Smooth muscle cell (in vitro differentiated cells): ENCODE data around the gene PLXNA1. TPM values are rescaled to one million over a fixed set of nuclear protein-coding genes. Genes with fewer than 3 reads are reported as not detected.

Experiments used
- DNase-seq: peaks from one replicate; lab custom pipeline; 2025; ENCODE audit not compliant: unreplicated experiment; lab: John Stamatoyannopoulos, UW
- H2AFZ ChIP-seq: fragments of 200-600 bp; sonication (generic); 2 replicates; pipeline ENCODE4 v1.6.0; 2016; ENCODE audit warnings: antibody characterized with exemption, low read depth, mild to moderate bottlenecking
- H3F3A ChIP-seq: fragments of 200-600 bp; sonication (generic); 2 replicates; pipeline ENCODE4 v1.6.0; 2017; ENCODE audit warnings: antibody characterized with exemption, low read depth
- H3K27ac ChIP-seq: fragments of 200-600 bp; sonication (generic); 2 replicates; pipeline ENCODE4 v1.5.1; 2016; ENCODE audit warnings: low read depth, mild to moderate bottlenecking
- H3K27me3 ChIP-seq: fragments of 200-600 bp; sonication (generic); 2 replicates; pipeline ENCODE4 v1.6.1; 2016; ENCODE audit warnings: low read depth, mild to moderate bottlenecking
- H3K36me3 ChIP-seq: fragments of 200-600 bp; sonication (generic); 2 replicates; pipeline ENCODE4 v1.5.1; 2016; ENCODE audit warnings: low read depth
- H3K4me1 ChIP-seq: fragments of 200-600 bp; sonication (generic); 2 replicates; pipeline ENCODE4 v1.5.1; 2016; ENCODE audit warnings: low read depth
- H3K4me2 ChIP-seq: fragments of 200-600 bp; sonication (generic); 2 replicates; pipeline ENCODE4 v1.6.0; 2016; ENCODE audit warnings: mild to moderate bottlenecking
- H3K4me3 ChIP-seq: fragments of 200-600 bp; sonication (generic); 2 replicates; pipeline ENCODE4 v1.5.1; 2016; ENCODE audit warnings: mild to moderate bottlenecking
- H3K79me2 ChIP-seq: fragments of 200-600 bp; sonication (generic); 2 replicates; pipeline ENCODE4 v1.6.0; 2016; ENCODE audit warnings: low read depth, mild to moderate bottlenecking
- H3K9ac ChIP-seq: fragments of 200-600 bp; sonication (generic); 2 replicates; pipeline ENCODE4 v1.6.0; 2016; ENCODE audit warnings: low read depth
- H3K9me3 ChIP-seq: fragments of 200-600 bp; sonication (generic); replicated peaks from 2 replicates; pipeline ENCODE4 v1.5.1; 2016; ENCODE audit warnings: low read depth
- H4K20me1 ChIP-seq: fragments of 200-600 bp; sonication (generic); 2 replicates; pipeline ENCODE4 v1.6.0; 2016; ENCODE audit warnings: low read depth
- WGBS: methylation state at CpG from one replicate; pipeline ENCODE4 v1.1.7; 2016; ENCODE audit warnings: low lambda C conversion rate; 5-methylcytosine and 5-hydroxymethylcytosine counted together
- polyA plus RNA-seq: library from polyadenylated mRNA; unstranded; fragments of >200 nt; fragmentation: Nextera tagmentation; extraction: Ambion mirVana; gene quantifications from 2 replicates; pipeline ENCODE4 v1.2.1, GENCODE V29; 2016
- total RNA-seq: library from RNA; depleted of rRNA; stranded (reverse); fragments of >200 nt; gene quantifications from 2 replicates; pipeline ENCODE4 v1.2.3, GENCODE V29; 2014
- TF ChIP-seq, protein P1 (sequence below): fragments of 200-600 bp; sonication (generic); IDR thresholded peaks from 2 replicates; pipeline ENCODE4 v1.5.1; 2017; ENCODE audit warnings: borderline replicate concordance, mild to moderate bottlenecking, antibody characterized with exemption; ENCODE audit not compliant: insufficient read depth, poor library complexity, severe bottlenecking

Gene PLXNA1
- total and polyA plus RNA-seq, 2 experiments from 2014 or later = 37.9 to 50.8 TPM

- H3K27ac ChIP-seq = no peak overlapping the region
- no peaks in the 10 kb centered on the region for H3K27me3 ChIP-seq
- no peak overlapping the region for H2AFZ ChIP-seq
- no peak overlapping the region for H3K4me3 ChIP-seq
- H3K36me3 ChIP-seq = no peaks in the 10 kb centered on the region
- H3K4me2 ChIP-seq = no peak overlapping the region
- no peaks in the 10 kb centered on the region for H3K4me1 ChIP-seq
- peaks cover 48% of the 10 kb centered on the region for H4K20me1 ChIP-seq
- no peak for DNase-seq
- H3K9ac ChIP-seq = no peak overlapping the region
- no peaks in the 10 kb centered on the region for H3K9me3 ChIP-seq
- TF ChIP-seq, protein P1, sequence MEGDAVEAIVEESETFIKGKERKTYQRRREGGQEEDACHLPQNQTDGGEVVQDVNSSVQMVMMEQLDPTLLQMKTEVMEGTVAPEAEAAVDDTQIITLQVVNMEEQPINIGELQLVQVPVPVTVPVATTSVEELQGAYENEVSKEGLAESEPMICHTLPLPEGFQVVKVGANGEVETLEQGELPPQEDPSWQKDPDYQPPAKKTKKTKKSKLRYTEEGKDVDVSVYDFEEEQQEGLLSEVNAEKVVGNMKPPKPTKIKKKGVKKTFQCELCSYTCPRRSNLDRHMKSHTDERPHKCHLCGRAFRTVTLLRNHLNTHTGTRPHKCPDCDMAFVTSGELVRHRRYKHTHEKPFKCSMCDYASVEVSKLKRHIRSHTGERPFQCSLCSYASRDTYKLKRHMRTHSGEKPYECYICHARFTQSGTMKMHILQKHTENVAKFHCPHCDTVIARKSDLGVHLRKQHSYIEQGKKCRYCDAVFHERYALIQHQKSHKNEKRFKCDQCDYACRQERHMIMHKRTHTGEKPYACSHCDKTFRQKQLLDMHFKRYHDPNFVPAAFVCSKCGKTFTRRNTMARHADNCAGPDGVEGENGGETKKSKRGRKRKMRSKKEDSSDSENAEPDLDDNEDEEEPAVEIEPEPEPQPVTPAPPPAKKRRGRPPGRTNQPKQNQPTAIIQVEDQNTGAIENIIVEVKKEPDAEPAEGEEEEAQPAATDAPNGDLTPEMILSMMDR = no peak
- 90% methylated on average over 10 of the region's 10 CpGs for WGBS
- H3F3A ChIP-seq = no peaks in the 10 kb centered on the region
- H3K79me2 ChIP-seq = peaks cover 7% of the 10 kb centered on the region
Measured at GRCh38 chr3:127008236-127008635, 25.3 kb downstream of the PLXNA1 start.

DNA sequence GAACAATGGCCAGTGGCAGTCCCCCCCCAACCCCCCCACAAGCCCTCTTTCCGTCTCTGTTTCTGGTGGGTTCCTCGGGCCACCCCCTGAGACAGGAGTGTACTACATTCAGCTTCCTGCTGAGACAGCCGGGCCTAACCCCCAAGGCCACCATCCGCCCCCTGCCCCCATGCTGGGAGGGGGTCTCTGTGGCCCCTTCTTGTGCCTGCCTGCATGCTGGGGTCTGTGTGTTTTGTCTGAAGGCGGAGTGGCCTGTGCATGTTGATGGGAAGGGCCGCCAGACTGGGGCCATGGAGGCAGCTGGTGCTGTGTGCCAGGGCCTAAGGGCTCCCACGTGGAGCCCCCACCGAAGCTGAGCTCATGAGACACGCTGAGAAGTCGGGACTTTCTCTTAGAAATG is 26.6 kb downstream of the PLXNA1 start:
- TF ChIP-seq, protein P1 = no peak
- H3K9me3 ChIP-seq = no peaks in the 10 kb centered on the region
- no peaks in the 10 kb centered on the region for H3K79me2 ChIP-seq
- no peak overlapping the region for H3K4me3 ChIP-seq
- H3K27ac ChIP-seq = peak overlapping the region; percentile 7
- H3K27me3 ChIP-seq = no peaks in the 10 kb centered on the region
- no peak overlapping the region for H2AFZ ChIP-seq
- H3K36me3 ChIP-seq = no peaks in the 10 kb centered on the region
- DNase-seq = no peak
- 77% methylated on average over 10 of the region's 10 CpGs for WGBS
- no peaks in the 10 kb centered on the region for H3F3A ChIP-seq
- no peak overlapping the region for H3K9ac ChIP-seq
- no peak overlapping the region for H3K4me2 ChIP-seq
- no peaks in the 10 kb centered on the region for H3K4me1 ChIP-seq
- peaks cover 48% of the 10 kb centered on the region for H4K20me1 ChIP-seq

DNA sequence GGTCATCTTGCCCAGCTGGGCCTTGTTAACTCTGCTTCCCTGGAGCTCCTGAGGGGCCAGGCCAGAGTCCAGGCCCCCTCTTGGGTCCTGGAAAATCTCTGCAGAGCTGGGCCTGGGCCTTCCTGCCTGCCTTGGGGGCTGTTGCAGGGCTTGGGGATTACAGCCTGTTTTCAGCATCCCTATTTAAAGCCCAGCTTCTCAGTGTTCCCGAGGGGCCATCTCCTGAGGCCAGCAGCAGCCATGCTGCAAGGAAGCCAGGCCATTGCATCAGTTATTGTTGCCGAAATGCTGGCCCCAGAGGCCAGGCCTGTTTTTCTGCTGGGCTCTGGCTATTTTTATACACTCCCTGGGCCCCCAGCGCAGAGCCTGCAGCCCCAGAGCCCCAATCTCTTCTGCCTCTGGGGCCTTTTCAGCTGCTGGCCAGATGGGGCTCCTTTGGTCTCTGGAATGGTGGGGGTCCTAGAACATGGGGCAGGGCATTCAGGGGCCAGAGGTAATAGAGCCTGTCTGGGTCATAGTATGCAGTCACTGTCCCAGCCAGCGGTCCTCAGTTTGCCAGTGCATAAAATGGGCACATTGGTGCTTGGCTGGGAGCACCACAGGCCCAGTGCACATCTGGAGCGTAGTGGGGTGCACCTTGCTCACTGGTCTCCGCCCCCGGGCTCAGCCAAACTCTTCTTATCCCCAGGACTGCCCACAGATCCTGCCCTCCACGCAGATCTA is 28.5 kb downstream of the PLXNA1 start:
- no peaks in the 10 kb centered on the region for H3K4me1 ChIP-seq
- no peaks in the 10 kb centered on the region for H3K27me3 ChIP-seq
- H3K36me3 ChIP-seq = no peaks in the 10 kb centered on the region
- no peaks in the 10 kb centered on the region for H3F3A ChIP-seq
- no peak overlapping the region for H3K4me2 ChIP-seq
- H3K79me2 ChIP-seq = no peaks in the 10 kb centered on the region
- TF ChIP-seq, protein P1 = no peak
- WGBS = 68% methylated on average over 8 of the region's 8 CpGs
- H3K27ac ChIP-seq = peak overlapping the region; percentile 42
- H3K9me3 ChIP-seq = no peaks in the 10 kb centered on the region
- peaks cover 43% of the 10 kb centered on the region for H4K20me1 ChIP-seq
- H3K4me3 ChIP-seq = no peak overlapping the region
- H3K9ac ChIP-seq = no peak overlapping the region
- H2AFZ ChIP-seq = no peak overlapping the region
- no peak for DNase-seq

GRCh38 chr3:127012091-127012490 is 29.2 kb downstream of the PLXNA1 start:
- H3F3A ChIP-seq = no peaks in the 10 kb centered on the region
- peaks cover 36% of the 10 kb centered on the region for H4K20me1 ChIP-seq
- 61% methylated on average over 15 of the region's 15 CpGs for WGBS
- H3K27ac ChIP-seq = no peak overlapping the region
- no peak overlapping the region for H2AFZ ChIP-seq
- no peak overlapping the region for H3K4me3 ChIP-seq
- H3K27me3 ChIP-seq = no peaks in the 10 kb centered on the region
- TF ChIP-seq, protein P1 = no peak
- no peak overlapping the region for H3K9ac ChIP-seq
- no peaks in the 10 kb centered on the region for H3K4me1 ChIP-seq
- no peaks in the 10 kb centered on the region for H3K36me3 ChIP-seq
- DNase-seq = no peak
- H3K79me2 ChIP-seq = no peaks in the 10 kb centered on the region
- no peaks in the 10 kb centered on the region for H3K9me3 ChIP-seq
- no peak overlapping the region for H3K4me2 ChIP-seq
